ENCODE data around the gene RXRB. TPM values are rescaled to one million over a fixed set of nuclear protein-coding genes. Genes with fewer than 3 reads are reported as not detected.

Gene RXRB
- total RNA-seq, 1 experiment from 2014 or later = 30.4 TPM

GRCh38 chr6:33167374-33168283 lies 32.8 kb downstream of the RXRB start:
- H3K9me3 ChIP-seq = no peaks in the 10 kb centered on the region
- DNase-seq = no peak
- no peaks in the 10 kb centered on the region for H3K27me3 ChIP-seq (replicated peaks; ENCODE audit: control insufficient read depth, insufficient read depth, low read length)
- H3K36me3 Mint-ChIP-seq (ENCODE audit: insufficient read depth, unreplicated experiment) = no peaks in the 10 kb centered on the region
- no peaks in the 10 kb centered on the region for H3K9me3 Mint-ChIP-seq (ENCODE audit: unreplicated experiment)
- H3K4me3 Mint-ChIP-seq (ENCODE audit: unreplicated experiment) = no peak overlapping the region
- CTCF ChIA-PET = no interaction called here
- H3K36me3 ChIP-seq (ENCODE audit: control insufficient read depth, insufficient read depth, low read length) = no peaks in the 10 kb centered on the region
- no peaks in the 10 kb centered on the region for H3K4me1 Mint-ChIP-seq (ENCODE audit: low read depth, unreplicated experiment)
- no peak overlapping the region for H3K27ac Mint-ChIP-seq (ENCODE audit: unreplicated experiment)
- TF ChIP-seq, protein P1, sequence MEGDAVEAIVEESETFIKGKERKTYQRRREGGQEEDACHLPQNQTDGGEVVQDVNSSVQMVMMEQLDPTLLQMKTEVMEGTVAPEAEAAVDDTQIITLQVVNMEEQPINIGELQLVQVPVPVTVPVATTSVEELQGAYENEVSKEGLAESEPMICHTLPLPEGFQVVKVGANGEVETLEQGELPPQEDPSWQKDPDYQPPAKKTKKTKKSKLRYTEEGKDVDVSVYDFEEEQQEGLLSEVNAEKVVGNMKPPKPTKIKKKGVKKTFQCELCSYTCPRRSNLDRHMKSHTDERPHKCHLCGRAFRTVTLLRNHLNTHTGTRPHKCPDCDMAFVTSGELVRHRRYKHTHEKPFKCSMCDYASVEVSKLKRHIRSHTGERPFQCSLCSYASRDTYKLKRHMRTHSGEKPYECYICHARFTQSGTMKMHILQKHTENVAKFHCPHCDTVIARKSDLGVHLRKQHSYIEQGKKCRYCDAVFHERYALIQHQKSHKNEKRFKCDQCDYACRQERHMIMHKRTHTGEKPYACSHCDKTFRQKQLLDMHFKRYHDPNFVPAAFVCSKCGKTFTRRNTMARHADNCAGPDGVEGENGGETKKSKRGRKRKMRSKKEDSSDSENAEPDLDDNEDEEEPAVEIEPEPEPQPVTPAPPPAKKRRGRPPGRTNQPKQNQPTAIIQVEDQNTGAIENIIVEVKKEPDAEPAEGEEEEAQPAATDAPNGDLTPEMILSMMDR (IDR thresholded peaks at IDR 0.05; ENCODE audit: insufficient read depth in 1 of 2, low read depth in 1 of 2, low read length in 1 of 2, severe bottlenecking in 1 of 2, unreplicated experiment in 1 of 2) = no peak
- intact Hi-C loops (cut with micrococcal nuclease; ENCODE audit: unreplicated experiment) = no loop called here
- POLR2A ChIA-PET = no interaction called here
- BruUV-seq (replicated peaks) = no TSS peak
- H3K4me3 ChIP-seq (ENCODE audit: low read depth, low read length) = no peak overlapping the region
- H3K27me3 Mint-ChIP-seq (ENCODE audit: insufficient read depth, unreplicated experiment) = peaks cover 12% of the 10 kb centered on the region
- H3K4me1 ChIP-seq = no peaks in the 10 kb centered on the region

DNA sequence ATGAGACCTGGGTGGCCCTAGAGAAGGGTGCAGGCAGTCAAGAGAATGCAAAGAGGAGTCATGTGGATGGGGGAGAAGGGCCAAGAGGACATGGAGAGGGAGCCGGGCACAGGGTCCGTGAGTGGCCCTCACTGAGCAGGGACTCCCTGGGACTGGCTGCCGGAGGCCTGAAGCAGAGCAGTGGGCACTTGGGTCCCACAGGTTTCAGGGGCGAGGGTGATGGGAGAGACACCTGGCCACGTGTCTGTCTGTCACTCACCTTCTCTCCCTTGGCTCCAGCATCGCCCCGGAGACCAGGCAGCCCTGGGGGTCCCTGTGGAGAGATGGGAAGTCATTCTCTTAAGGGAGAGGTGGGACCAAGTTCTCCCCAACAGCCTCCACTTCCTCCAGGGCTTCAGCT lies 33.7 kb downstream of the RXRB start:
- Mint-ChIP-seq H3K9me3 (ENCODE audit: unreplicated experiment) (no peaks in the 10 kb centered on the region), H3K27ac (ENCODE audit: unreplicated experiment) (no peak overlapping the region), H3K4me3 (ENCODE audit: unreplicated experiment) (no peak overlapping the region), H3K4me1 (ENCODE audit: low read depth, unreplicated experiment) (peaks cover 4% of the 10 kb centered on the region), H3K27me3 (ENCODE audit: insufficient read depth, unreplicated experiment) (peaks cover 12% of the 10 kb centered on the region), H3K36me3 (ENCODE audit: insufficient read depth, unreplicated experiment) (no peaks in the 10 kb centered on the region)
- Histone ChIP-seq H3K36me3 (ENCODE audit: control insufficient read depth, insufficient read depth, low read length) (no peaks in the 10 kb centered on the region), H3K9me3 (no peaks in the 10 kb centered on the region), H3K4me3 (ENCODE audit: low read depth, low read length) (no peak overlapping the region), H3K4me1 (no peaks in the 10 kb centered on the region), H3K27me3 (replicated peaks; ENCODE audit: control insufficient read depth, insufficient read depth, low read length) (no peaks in the 10 kb centered on the region)
- POLR2A ChIA-PET = no interaction called here
- no TSS peak for BruUV-seq (replicated peaks)
- DNase-seq = no peak
- intact Hi-C loops (cut with micrococcal nuclease; ENCODE audit: unreplicated experiment) = no loop called here
- CTCF ChIA-PET = no interaction called here
- TF ChIP-seq, protein P1 (IDR thresholded peaks at IDR 0.05; ENCODE audit: insufficient read depth in 1 of 2, low read depth in 1 of 2, low read length in 1 of 2, severe bottlenecking in 1 of 2, unreplicated experiment in 1 of 2) = no peak

- no peaks in the 10 kb centered on the region for H3K36me3 Mint-ChIP-seq (ENCODE audit: insufficient read depth, unreplicated experiment)
- peaks cover 8% of the 10 kb centered on the region for H3K4me1 Mint-ChIP-seq (ENCODE audit: low read depth, unreplicated experiment)
- intact Hi-C loops (cut with micrococcal nuclease; ENCODE audit: unreplicated experiment) = no loop called here
- peak in 1 of 2 experiments; percentile 29 for DNase-seq
- H3K9me3 Mint-ChIP-seq (ENCODE audit: unreplicated experiment) = no peaks in the 10 kb centered on the region
- CTCF ChIA-PET = no interaction called here
- Histone ChIP-seq H3K4me3 (ENCODE audit: low read depth, low read length) (no peak overlapping the region), H3K27me3 (replicated peaks; ENCODE audit: control insufficient read depth, insufficient read depth, low read length) (no peaks in the 10 kb centered on the region), H3K9me3 (no peaks in the 10 kb centered on the region), H3K4me1 (no peaks in the 10 kb centered on the region), H3K36me3 (ENCODE audit: control insufficient read depth, insufficient read depth, low read length) (no peaks in the 10 kb centered on the region)
- TF ChIP-seq, protein P1 (IDR thresholded peaks at IDR 0.05; ENCODE audit: insufficient read depth in 1 of 2, low read depth in 1 of 2, low read length in 1 of 2, severe bottlenecking in 1 of 2, unreplicated experiment in 1 of 2) = no peak
- H3K27me3 Mint-ChIP-seq (ENCODE audit: insufficient read depth, unreplicated experiment) = peaks cover 12% of the 10 kb centered on the region
- POLR2A ChIA-PET = no interaction called here
- no peak overlapping the region for H3K27ac Mint-ChIP-seq (ENCODE audit: unreplicated experiment)
- H3K4me3 Mint-ChIP-seq (ENCODE audit: unreplicated experiment) = no peak overlapping the region
- no TSS peak for BruUV-seq (replicated peaks)
Measured at GRCh38 chr6:33166363-33166762, 34.1 kb downstream of the RXRB start.
